GM12878 (cell line): ENCODE measurements around the gene RCOR2. TPM values are rescaled to one million over a fixed set of nuclear protein-coding genes. Genes with fewer than 3 reads are reported as not detected.

Experiments used
- ATAC-seq: fragments of 200-7000 bp; cut with Tn5 transposase; 3 replicates; pipeline ENCODE4 v1.9.1; 2020; ENCODE audit warnings: mild to moderate bottlenecking, moderate library complexity
- BruUV-seq: library from RNA; stranded (reverse); fragments of 400-500 nt; replicated peaks from 2 replicates; lab custom pipeline; 2021; lab: Mats Ljungman, UMichigan
- CTCF ChIA-PET: fragments of 300-600 bp; sonication (Branson Sonifier 250); formaldehyde crosslinking; extraction: SDS; loops from one replicate; lab custom pipeline; 2021; ENCODE audit warnings: inconsistent platforms; lab: Yijun Ruan, JAX
- POLR2A ChIA-PET: fragments of 350-600 bp; formaldehyde crosslinking; extraction: SDS; loops from one replicate; lab custom pipeline; 2021; ENCODE audit warnings: inconsistent platforms; lab: Charles Lee
- RAD21 ChIA-PET: fragments of 300-600 bp; sonication (Branson Sonifier 250); formaldehyde crosslinking; loops from one replicate; lab custom pipeline; 2023; ENCODE audit warnings: antibody characterized with exemption; ENCODE audit not compliant: unreplicated experiment; lab: Charles Lee
- SMC1A ChIA-PET: fragments of 300-600 bp; sonication (Branson Sonifier 250); formaldehyde crosslinking; loops from one replicate; lab custom pipeline; 2023; ENCODE audit not compliant: unreplicated experiment, uncharacterized antibody; lab: Charles Lee
- DNase-seq: peaks from one replicate; pipeline ENCODE4 v3.0.0-alpha.2; 2011; ENCODE audit warnings: low read depth, low spot score
- FAIRE-seq: peaks from 3 replicates; lab custom pipeline; 2011; peaks lifted over from hg19 to GRCh38; lab: Jason Lieb, UNC
- H2AFZ ChIP-seq: 2 replicates; pipeline ENCODE4 v1.6.0; 2011; ENCODE audit warnings: low read depth, low read length, control low read depth; ENCODE audit not compliant: control insufficient read depth
- H3K27ac ChIP-seq: 2 replicates; pipeline ENCODE4 v1.5.1; 2011; ENCODE audit warnings: control low read depth; ENCODE audit not compliant: control insufficient read depth, insufficient read depth
- H3K27me3 ChIP-seq, 2 experiments: replicated peaks in 1 of 2; 2 replicates each; pipeline versions ENCODE4 v1.6.0 to v1.6.1; 2011; ENCODE audit warnings: low read length in 1 of 2; ENCODE audit not compliant: control insufficient read depth in 2 of 2, insufficient read depth in 2 of 2
- H3K36me3 ChIP-seq, 2 experiments: 2 replicates each; pipeline ENCODE4 v1.5.1; 2011; ENCODE audit warnings: low read length in 1 of 2; ENCODE audit not compliant: control insufficient read depth in 2 of 2, insufficient read depth in 2 of 2
- H3K4me1 ChIP-seq: 2 replicates; pipeline ENCODE4 v1.6.1; 2011; ENCODE audit warnings: mild to moderate bottlenecking, low read length, moderate library complexity, mixed read lengths; ENCODE audit not compliant: control insufficient read depth, insufficient read depth
- H3K4me2 ChIP-seq: 2 replicates; pipeline ENCODE4 v1.6.0; 2011; ENCODE audit warnings: control low read depth; ENCODE audit not compliant: control insufficient read depth, insufficient read depth
- H3K4me3 ChIP-seq: fragments of 200-600 bp; sonication (generic); 2 replicates; pipeline ENCODE4 v1.5.1; 2016
- H3K79me2 ChIP-seq: 2 replicates; pipeline ENCODE4 v1.6.0; 2011; ENCODE audit warnings: low read length; ENCODE audit not compliant: control insufficient read depth, insufficient read depth
- H3K9ac ChIP-seq: 2 replicates; pipeline ENCODE4 v1.8.0; 2011; ENCODE audit warnings: low read length, control low read depth, mixed read lengths; ENCODE audit not compliant: control insufficient read depth, insufficient read depth
- H3K9me3 ChIP-seq: replicated peaks from 3 replicates; pipeline ENCODE4 v1.5.1; 2011; ENCODE audit warnings: mild to moderate bottlenecking, low read length; ENCODE audit not compliant: control insufficient read depth, insufficient read depth
- H4K20me1 ChIP-seq: 2 replicates; pipeline ENCODE4 v1.6.0; 2011; ENCODE audit not compliant: control insufficient read depth, insufficient read depth
- GATAD2B ChIP-seq: fragments of 450-650 bp; conservative IDR thresholded peaks from 2 replicates; pipeline ENCODE4 v1.6.1; 2017; ENCODE audit warnings: low read depth, mild to moderate bottlenecking, moderate library complexity
- HCFC1 ChIP-seq: fragments of 150-350 bp; IDR thresholded peaks from 2 replicates; pipeline ENCODE4 v1.6.1; 2014; ENCODE audit warnings: low read length
- IKZF1 ChIP-seq: fragments of 450-650 bp; conservative IDR thresholded peaks from 2 replicates; pipeline ENCODE4 v1.6.1; 2017; ENCODE audit warnings: antibody characterized with exemption, mild to moderate bottlenecking
- NR2F1 ChIP-seq: fragments of 450-650 bp; conservative IDR thresholded peaks from 2 replicates; pipeline ENCODE4 v1.6.1; 2017; ENCODE audit warnings: mild to moderate bottlenecking
- NRF1 ChIP-seq: conservative IDR thresholded peaks from 2 replicates; pipeline ENCODE4 v1.6.1; 2011; ENCODE audit warnings: mild to moderate bottlenecking, low read depth, low read length, improper control_type of control experiment
- POU2F2 ChIP-seq: IDR thresholded peaks from 3 replicates; pipeline ENCODE4 v1.6.1; 2011; ENCODE audit warnings: low read depth, mild to moderate bottlenecking, low read length, borderline replicate concordance
- RAD21 ChIP-seq: IDR thresholded peaks from 2 replicates; pipeline ENCODE4 v1.6.1; 2011; ENCODE audit warnings: mild to moderate bottlenecking, low read depth, low read length, moderate library complexity; ENCODE audit not compliant: insufficient read depth
- RUNX3 ChIP-seq: IDR thresholded peaks from 2 replicates; pipeline ENCODE4 v1.6.1; 2012; ENCODE audit warnings: low read length, inconsistent platforms
- TAF1 ChIP-seq: IDR thresholded peaks from 2 replicates; pipeline ENCODE4 v1.6.1; 2011; ENCODE audit warnings: mild to moderate bottlenecking, low read depth, low read length, borderline replicate concordance
- TARDBP ChIP-seq: IDR thresholded peaks from 2 replicates; pipeline ENCODE4 v1.6.1; 2016; ENCODE audit warnings: borderline replicate concordance
- WGBS: methylation state at CpG from one replicate; pipeline ENCODE4 v1.1.6; 2016; ENCODE audit warnings: low lambda C conversion rate; ENCODE audit not compliant: insufficient replicate concordance, insufficient coverage; ENCODE audit errors: missing lambda C conversion rate; 5-methylcytosine and 5-hydroxymethylcytosine counted together
- in situ Hi-C: fragments of 300-500 bp; cut with MboI; formaldehyde crosslinking; loops from 9 replicates; pipeline ENCODE4 v1.14.3; 2018; ENCODE audit warnings: mixed read lengths
- intact Hi-C: fragments of 100-400 bp; cut with micrococcal nuclease; formaldehyde crosslinking; loops from one replicate; pipeline ENCODE4 v1.14.2; 2022; ENCODE audit not compliant: unreplicated experiment
- polyA plus RNA-seq, 11 experiments: library from polyadenylated mRNA; depleted of rRNA in 4 of 11; unstranded in 6 of 11; stranded (reverse) in 5 of 11; fragments of >200 nt; fragmentation: Nextera tagmentation in 4 of 11; fragmentation: Illumina TruSeq in 1 of 11; extraction: Ambion mirVana in 4 of 11; extraction: Trizol in 1 of 11; gene quantifications; 1 replicate in 1 of 11; 2 replicates in 10 of 11; pipeline versions ENCODE4 v1.2.1 to v1.2.3, GENCODE V29; 2011 to 2016; ENCODE audit warnings: inconsistent platforms in 2 of 11, missing spikeins in 2 of 11, low read depth in 1 of 11
- total RNA-seq, 4 experiments: library from RNA; depleted of rRNA in 3 of 4; stranded (reverse); fragments of >200 nt in 3 of 4; fragmentation: Illumina TruSeq in 1 of 4; extraction: Trizol in 1 of 4; gene quantifications; 2 replicates each; pipeline versions ENCODE4 v1.2.1 to v1.2.3, GENCODE V29; 2013 to 2021
- TF ChIP-seq, protein P1 (sequence below): IDR thresholded peaks from 2 replicates; pipeline ENCODE4 v1.6.1; 2012; ENCODE audit warnings: low read depth, low read length, improper control_type of control experiment
- TF ChIP-seq, protein P2 (sequence below): fragments of 450-650 bp; IDR thresholded peaks from 2 replicates; pipeline ENCODE4 v1.6.1; 2017; ENCODE audit warnings: antibody characterized with exemption, mild to moderate bottlenecking, moderate library complexity
- TF ChIP-seq, protein P3 (sequence below): fragments of 450-650 bp; IDR thresholded peaks from 2 replicates; pipeline ENCODE4 v1.6.1; 2018; ENCODE audit warnings: mild to moderate bottlenecking, low read depth, moderate library complexity; ENCODE audit not compliant: partially characterized antibody
- TF ChIP-seq, protein P4 (sequence below): fragments of 450-650 bp; IDR thresholded peaks from 2 replicates; pipeline ENCODE4 v1.6.1; 2016; ENCODE audit warnings: mild to moderate bottlenecking

Gene RCOR2
- total and polyA plus RNA-seq, 10 of the 15 experiments (the other 5 are each of a cell fraction or from before 2014, with no cell fraction given), result 0.06 to 0.32 (median 0.17) TPM; not detected in 5

DNA sequence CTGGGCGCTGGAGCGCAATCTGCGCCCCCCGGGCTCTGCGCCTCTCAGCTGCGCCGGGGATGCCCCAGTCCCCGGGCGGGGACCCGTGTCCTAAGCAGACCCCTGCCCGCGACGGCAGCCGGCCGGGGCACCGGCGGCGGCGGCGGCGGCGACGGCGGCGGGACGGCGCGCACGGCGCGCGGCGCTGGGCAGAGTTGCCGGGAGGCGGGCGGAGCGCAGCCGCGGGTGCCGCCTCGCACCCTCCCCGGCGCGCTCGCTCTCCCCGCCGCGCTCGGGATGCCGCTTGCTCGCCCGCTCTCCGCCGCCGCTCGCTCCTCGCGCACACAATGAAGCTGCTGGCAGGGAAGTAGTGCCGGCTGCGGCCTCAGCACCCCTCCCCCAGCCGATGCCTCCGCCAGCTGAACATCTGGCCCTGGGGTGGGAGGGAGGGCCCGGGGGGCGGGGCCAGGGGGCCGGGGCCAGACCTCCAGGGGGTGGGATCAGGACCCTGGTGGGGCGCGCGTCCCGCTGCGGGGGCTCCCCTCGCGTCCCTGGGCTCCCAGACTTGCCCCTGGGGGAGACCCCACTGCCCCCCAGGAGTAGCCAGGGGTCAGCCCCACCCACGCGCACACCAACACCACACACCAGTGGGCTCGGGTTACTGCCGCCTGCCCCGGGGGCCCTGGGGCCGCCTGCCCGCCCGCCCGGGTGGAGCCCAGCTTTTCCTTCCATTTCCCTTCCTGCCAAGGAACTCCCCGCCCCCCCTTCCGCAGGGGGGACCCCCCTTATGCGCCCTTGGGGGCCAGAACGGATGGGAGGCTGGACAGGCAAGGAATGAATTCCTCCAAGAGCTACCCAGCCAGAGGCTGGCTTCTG, at the start of gene RCOR2 (continued):
- TF ChIP-seq IKZF1, result peak; percentile 51; the same call in 1 of the 2 replicates
- peak; percentile 31; the same call in 1 of the 2 replicates for TF ChIP-seq TAF1
- no peak for TF ChIP-seq RUNX3
- 0 out of 2 replicates have a peak, but pooled peaks have one; percentile 36 for TF ChIP-seq TARDBP
- TF ChIP-seq, protein P1, sequence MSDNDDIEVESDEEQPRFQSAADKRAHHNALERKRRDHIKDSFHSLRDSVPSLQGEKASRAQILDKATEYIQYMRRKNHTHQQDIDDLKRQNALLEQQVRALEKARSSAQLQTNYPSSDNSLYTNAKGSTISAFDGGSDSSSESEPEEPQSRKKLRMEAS, result no peak
- TF ChIP-seq, all 136 proteins: peak for 11

DNA sequence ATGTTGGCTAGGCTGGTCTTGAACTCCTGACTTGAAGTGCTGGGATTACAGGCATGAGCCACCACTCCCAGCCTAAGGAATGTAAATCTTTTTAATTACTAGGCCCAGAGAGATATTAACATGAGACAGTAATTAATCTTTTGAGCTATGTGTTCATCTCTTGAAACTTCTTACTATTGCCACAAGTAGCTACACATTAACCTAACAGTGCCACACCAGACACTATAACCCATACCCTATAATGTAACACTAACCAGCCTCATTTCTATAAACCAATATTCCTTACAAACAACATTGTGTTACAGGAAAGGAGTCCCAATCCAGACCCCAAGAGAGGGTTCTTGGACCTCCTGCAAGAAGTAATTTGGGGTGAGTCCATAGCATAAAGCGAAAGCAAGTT, 49.5 kb upstream of the RCOR2 start:
- intact Hi-C loops, result no loop called here
- TF ChIP-seq IKZF1, result no peak
- TF ChIP-seq RAD21, result no peak
- TF ChIP-seq NR2F1, result no peak
- no peak for TF ChIP-seq TARDBP
- TF ChIP-seq HCFC1, result no peak
- no peak for TF ChIP-seq NRF1
- TF ChIP-seq, protein P2, sequence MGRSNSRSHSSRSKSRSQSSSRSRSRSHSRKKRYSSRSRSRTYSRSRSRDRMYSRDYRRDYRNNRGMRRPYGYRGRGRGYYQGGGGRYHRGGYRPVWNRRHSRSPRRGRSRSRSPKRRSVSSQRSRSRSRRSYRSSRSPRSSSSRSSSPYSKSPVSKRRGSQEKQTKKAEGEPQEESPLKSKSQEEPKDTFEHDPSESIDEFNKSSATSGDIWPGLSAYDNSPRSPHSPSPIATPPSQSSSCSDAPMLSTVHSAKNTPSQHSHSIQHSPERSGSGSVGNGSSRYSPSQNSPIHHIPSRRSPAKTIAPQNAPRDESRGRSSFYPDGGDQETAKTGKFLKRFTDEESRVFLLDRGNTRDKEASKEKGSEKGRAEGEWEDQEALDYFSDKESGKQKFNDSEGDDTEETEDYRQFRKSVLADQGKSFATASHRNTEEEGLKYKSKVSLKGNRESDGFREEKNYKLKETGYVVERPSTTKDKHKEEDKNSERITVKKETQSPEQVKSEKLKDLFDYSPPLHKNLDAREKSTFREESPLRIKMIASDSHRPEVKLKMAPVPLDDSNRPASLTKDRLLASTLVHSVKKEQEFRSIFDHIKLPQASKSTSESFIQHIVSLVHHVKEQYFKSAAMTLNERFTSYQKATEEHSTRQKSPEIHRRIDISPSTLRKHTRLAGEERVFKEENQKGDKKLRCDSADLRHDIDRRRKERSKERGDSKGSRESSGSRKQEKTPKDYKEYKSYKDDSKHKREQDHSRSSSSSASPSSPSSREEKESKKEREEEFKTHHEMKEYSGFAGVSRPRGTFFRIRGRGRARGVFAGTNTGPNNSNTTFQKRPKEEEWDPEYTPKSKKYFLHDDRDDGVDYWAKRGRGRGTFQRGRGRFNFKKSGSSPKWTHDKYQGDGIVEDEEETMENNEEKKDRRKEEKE, result no peak
- TF ChIP-seq, protein P3, sequence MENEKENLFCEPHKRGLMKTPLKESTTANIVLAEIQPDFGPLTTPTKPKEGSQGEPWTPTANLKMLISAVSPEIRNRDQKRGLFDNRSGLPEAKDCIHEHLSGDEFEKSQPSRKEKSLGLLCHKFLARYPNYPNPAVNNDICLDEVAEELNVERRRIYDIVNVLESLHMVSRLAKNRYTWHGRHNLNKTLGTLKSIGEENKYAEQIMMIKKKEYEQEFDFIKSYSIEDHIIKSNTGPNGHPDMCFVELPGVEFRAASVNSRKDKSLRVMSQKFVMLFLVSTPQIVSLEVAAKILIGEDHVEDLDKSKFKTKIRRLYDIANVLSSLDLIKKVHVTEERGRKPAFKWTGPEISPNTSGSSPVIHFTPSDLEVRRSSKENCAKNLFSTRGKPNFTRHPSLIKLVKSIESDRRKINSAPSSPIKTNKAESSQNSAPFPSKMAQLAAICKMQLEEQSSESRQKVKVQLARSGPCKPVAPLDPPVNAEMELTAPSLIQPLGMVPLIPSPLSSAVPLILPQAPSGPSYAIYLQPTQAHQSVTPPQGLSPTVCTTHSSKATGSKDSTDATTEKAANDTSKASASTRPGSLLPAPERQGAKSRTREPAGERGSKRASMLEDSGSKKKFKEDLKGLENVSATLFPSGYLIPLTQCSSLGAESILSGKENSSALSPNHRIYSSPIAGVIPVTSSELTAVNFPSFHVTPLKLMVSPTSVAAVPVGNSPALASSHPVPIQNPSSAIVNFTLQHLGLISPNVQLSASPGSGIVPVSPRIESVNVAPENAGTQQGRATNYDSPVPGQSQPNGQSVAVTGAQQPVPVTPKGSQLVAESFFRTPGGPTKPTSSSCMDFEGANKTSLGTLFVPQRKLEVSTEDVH, result no peak
- no peak for TF ChIP-seq POU2F2
- TF ChIP-seq, protein P4, sequence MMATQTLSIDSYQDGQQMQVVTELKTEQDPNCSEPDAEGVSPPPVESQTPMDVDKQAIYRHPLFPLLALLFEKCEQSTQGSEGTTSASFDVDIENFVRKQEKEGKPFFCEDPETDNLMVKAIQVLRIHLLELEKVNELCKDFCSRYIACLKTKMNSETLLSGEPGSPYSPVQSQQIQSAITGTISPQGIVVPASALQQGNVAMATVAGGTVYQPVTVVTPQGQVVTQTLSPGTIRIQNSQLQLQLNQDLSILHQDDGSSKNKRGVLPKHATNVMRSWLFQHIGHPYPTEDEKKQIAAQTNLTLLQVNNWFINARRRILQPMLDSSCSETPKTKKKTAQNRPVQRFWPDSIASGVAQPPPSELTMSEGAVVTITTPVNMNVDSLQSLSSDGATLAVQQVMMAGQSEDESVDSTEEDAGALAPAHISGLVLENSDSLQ, result no peak
- no peak for TF ChIP-seq GATAD2B

More for the DNA sequence above, 49.5 kb upstream of the RCOR2 start:
- ATAC-seq (peak; percentile 54), DNase-seq (no peak), FAIRE-seq (no peak)
- 100% methylated on average over 1 of the region's 1 CpG for WGBS
- no peaks in the 10 kb centered on the region for H3K9me3 ChIP-seq
- ChIA-PET SMC1A (interaction anchor here (0.7 to 2.4 kb wide), 3 partner anchors 12 to 24 kb away, joined by 3 to 6 read pairs (median 6); no protein-coding TSS in a partner anchor), POLR2A (interaction anchor here (0.5 to 1.7 kb wide), 2 partner anchors 8 to 230 kb away, joined by 3 to 4 read pairs; partner anchors contain the start of gene COX8A), CTCF (interaction anchor here (0.6 to 2.8 kb wide), 4 partner anchors 9 to 248 kb away, joined by 3 to 8 read pairs (median 4); no protein-coding TSS in a partner anchor), RAD21 (no interaction called here)
- H3K27me3 ChIP-seq, result no peaks in the 10 kb centered on the region
- no peak overlapping the region for H3K4me3 ChIP-seq
- H3K36me3 ChIP-seq, result no peaks in the 10 kb centered on the region
- no peak overlapping the region for H2AFZ ChIP-seq
- no peaks in the 10 kb centered on the region for H4K20me1 ChIP-seq
- H3K4me1 ChIP-seq, result peaks cover 13% of the 10 kb centered on the region
- in situ Hi-C loops, result no loop called here
- H3K79me2 ChIP-seq, result no peaks in the 10 kb centered on the region
- H3K4me2 ChIP-seq, result no peak overlapping the region
- no TSS peak for BruUV-seq
- H3K9ac ChIP-seq, result no peak overlapping the region
- H3K27ac ChIP-seq, result no peak overlapping the region
